Lung (tissue), 12 donors: Measurements from ENCODE around the gene PRKN. TPM values are rescaled to one million over a fixed set of nuclear protein-coding genes. Genes with fewer than 3 reads are reported as not detected.

ENCODE experiments used
- ATAC-seq: fragments of 200-7000 bp; cut with Tn5 transposase; one replicate; pipeline ENCODE4 v1.9.1; 2020; ENCODE audit warnings: moderate number of reproducible peaks; ENCODE audit not compliant: insufficient read depth, low FRiP score
- DNase-seq, 3 donors: peaks; one replicate each; pipeline ENCODE4 v3.0.0-alpha.2; 2013 to 2017
- H3K27ac ChIP-seq, 2 donors: one replicate each; pipeline ENCODE4 v1.5.1; 2013; ENCODE audit warnings: mild to moderate bottlenecking in 2 of 2, moderate library complexity in 2 of 2, control low read depth in 1 of 2, inconsistent platforms in 1 of 2, low read depth in 1 of 2, low read length in 1 of 2
- H3K27me3 ChIP-seq, 3 donors: one replicate each; pipeline ENCODE4 v1.5.1; 2013; ENCODE audit warnings: low read length in 2 of 3; ENCODE audit not compliant: control insufficient read depth in 3 of 3, insufficient read depth in 3 of 3
- H3K36me3 ChIP-seq, 4 donors: one replicate each; pipeline ENCODE4 v1.5.1; 2013; ENCODE audit warnings: low read length in 4 of 4, mild to moderate bottlenecking in 1 of 4, moderate library complexity in 1 of 4; ENCODE audit not compliant: control insufficient read depth in 4 of 4, insufficient read depth in 4 of 4
- H3K4me1 ChIP-seq, 5 donors: one replicate each; pipeline ENCODE4 v1.5.1; 2013; ENCODE audit warnings: low read length in 5 of 5, mild to moderate bottlenecking in 2 of 5, moderate library complexity in 1 of 5; ENCODE audit not compliant: control insufficient read depth in 5 of 5, insufficient read depth in 5 of 5
- H3K4me3 ChIP-seq: one replicate; pipeline ENCODE4 v1.5.1; 2013; ENCODE audit warnings: mild to moderate bottlenecking, control low read depth, moderate library complexity
- H3K9ac ChIP-seq, 2 donors: one replicate each; pipeline ENCODE4 v1.5.1; 2013; ENCODE audit warnings: low read length in 2 of 2, control low read depth in 1 of 2; ENCODE audit not compliant: insufficient read depth in 1 of 2
- H3K9me3 ChIP-seq, 4 donors: one replicate each; pipeline ENCODE4 v1.5.1; 2013; ENCODE audit warnings: low read length in 3 of 4, mild to moderate bottlenecking in 1 of 4, moderate library complexity in 1 of 4; ENCODE audit not compliant: control insufficient read depth in 4 of 4, insufficient read depth in 3 of 4
- WGBS, 2 donors: extraction: QIAGEN DNeasy Blood & Tissue Kit; methylation state at CpG; one replicate each; pipeline ENCODE4 v1.1.7; 2013; 5-methylcytosine and 5-hydroxymethylcytosine counted together
- polyA plus RNA-seq, 2 donors: library from polyadenylated mRNA; stranded (reverse); fragments of 200-250 nt; gene quantifications; one replicate each; pipeline ENCODE4 v1.2.1, GENCODE V29; 2013
- total RNA-seq, 2 donors: library from RNA; depleted of rRNA in 1 of 2; stranded (reverse); fragments of >200 nt in 1 of 2; gene quantifications; one replicate each; pipeline ENCODE4 v1.2.1, GENCODE V29; 2014 to 2021
- TF ChIP-seq, protein P1 (sequence below): IDR thresholded peaks from 2 replicates; pipeline ENCODE4 v1.5.1; 2012; ENCODE audit warnings: mild to moderate bottlenecking; ENCODE audit errors: control extremely low read depth, extremely low read depth
- donor health status: control.
- donor health status: control.
- donor health status: Bipolar disorder and iron deficiency.
- donor health status: healthy.
- donor health status: DM: yes; HTN: yes; CAD: no.

Gene PRKN
- total and polyA plus RNA-seq, 4 donors, result 0.27 to 11.2 (median 3.1) TPM

DNA sequence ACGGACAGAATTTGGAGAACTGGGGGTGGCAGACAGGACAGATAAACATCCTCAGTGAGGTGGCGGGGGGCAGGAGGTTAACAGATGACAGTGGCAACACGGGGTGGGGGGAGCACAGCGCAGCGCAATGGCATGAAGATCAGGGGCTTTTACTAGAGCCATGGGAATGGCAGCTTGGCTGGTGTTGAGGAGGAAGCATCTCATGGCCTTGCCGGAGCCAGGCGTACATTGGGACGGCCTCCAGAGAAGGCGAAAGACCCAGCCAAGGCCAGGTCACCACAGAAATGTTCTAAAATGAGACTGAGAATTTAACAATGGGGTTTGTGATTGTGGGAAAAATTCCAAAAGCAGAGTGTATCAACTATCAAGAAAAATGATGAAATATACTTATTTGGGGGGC, 173.0 kb downstream of the PRKN start:
- Histone ChIP-seq H3K27me3 (no peaks in the 10 kb centered on the region), H3K9ac (no peak overlapping the region), H3K4me1 (no peaks in the 10 kb centered on the region), H3K4me3 (no peak overlapping the region), H3K9me3 (peaks cover 0 to 5% (median 0%) of the 10 kb centered on the region in 4 donors), H3K36me3 (no peaks in the 10 kb centered on the region), H3K27ac (no peak overlapping the region)
- ATAC-seq (no peak), DNase-seq (no peak)
- 94% methylated on average over 9 of the region's 9 CpGs for WGBS, 2 donors
- TF ChIP-seq, protein P1, sequence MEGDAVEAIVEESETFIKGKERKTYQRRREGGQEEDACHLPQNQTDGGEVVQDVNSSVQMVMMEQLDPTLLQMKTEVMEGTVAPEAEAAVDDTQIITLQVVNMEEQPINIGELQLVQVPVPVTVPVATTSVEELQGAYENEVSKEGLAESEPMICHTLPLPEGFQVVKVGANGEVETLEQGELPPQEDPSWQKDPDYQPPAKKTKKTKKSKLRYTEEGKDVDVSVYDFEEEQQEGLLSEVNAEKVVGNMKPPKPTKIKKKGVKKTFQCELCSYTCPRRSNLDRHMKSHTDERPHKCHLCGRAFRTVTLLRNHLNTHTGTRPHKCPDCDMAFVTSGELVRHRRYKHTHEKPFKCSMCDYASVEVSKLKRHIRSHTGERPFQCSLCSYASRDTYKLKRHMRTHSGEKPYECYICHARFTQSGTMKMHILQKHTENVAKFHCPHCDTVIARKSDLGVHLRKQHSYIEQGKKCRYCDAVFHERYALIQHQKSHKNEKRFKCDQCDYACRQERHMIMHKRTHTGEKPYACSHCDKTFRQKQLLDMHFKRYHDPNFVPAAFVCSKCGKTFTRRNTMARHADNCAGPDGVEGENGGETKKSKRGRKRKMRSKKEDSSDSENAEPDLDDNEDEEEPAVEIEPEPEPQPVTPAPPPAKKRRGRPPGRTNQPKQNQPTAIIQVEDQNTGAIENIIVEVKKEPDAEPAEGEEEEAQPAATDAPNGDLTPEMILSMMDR, result no peak

DNA sequence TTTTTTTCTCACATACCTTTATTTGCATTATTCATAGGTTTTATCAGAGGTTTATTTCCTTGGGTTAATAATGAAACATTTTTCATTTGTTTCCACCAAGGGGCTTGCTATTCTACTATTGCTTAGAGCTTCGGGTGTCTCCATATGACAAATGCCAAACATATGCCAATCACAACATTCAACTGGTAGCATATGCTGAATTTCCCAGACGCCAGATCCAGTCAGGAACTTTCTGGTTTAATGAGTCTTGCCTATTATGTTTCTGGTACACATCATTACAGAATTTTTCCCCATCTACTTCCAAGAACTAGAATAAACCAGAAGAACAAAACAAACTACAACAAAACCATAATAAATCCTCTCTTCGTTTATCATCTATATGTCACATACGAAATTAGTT, 180.7 kb downstream of the PRKN start:
- DNase-seq, result no peak
- Histone ChIP-seq H3K4me1 (no peaks in the 10 kb centered on the region), H3K4me3 (no peak overlapping the region), H3K27ac (no peak overlapping the region), H3K27me3 (no peaks in the 10 kb centered on the region), H3K9me3 (no peaks in the 10 kb centered on the region), H3K36me3 (no peaks in the 10 kb centered on the region), H3K9ac (no peak overlapping the region)
- 82 to 95% methylated on average over 4 of the region's 4 CpGs for WGBS, 2 donors
- ATAC-seq, result no peak
- TF ChIP-seq, protein P1, result no peak

DNA sequence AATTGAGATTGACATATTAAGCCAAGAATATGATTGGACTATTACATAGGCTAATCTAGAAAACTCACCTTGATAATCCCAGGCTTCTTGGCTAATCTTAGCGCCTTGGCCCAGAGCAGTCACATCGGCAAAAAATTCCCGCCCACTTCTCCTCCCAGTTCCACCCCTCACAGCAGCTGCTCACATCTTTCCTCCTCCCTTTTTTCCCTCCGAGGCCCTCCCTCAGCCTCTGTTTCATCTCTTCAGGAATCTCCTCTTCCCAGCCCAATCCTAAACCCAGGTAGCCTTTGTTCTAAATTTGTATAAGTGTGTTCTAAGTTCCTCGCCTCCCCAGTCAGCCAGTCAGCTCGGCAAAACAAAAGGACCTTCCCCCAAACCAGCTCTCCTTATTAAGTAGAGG, 184.3 kb downstream of the PRKN start:
- H3K27me3 ChIP-seq, result no peaks in the 10 kb centered on the region
- H3K36me3 ChIP-seq, result no peaks in the 10 kb centered on the region
- no peak for ATAC-seq
- DNase-seq, result no peak
- H3K4me3 ChIP-seq, result no peak overlapping the region
- no peak overlapping the region for H3K9ac ChIP-seq
- peaks cover 0 to 2% (median 0%) of the 10 kb centered on the region in 4 donors for H3K9me3 ChIP-seq
- WGBS, 2 donors, result 90 to 92% methylated on average over 6 of the region's 6 CpGs
- TF ChIP-seq, protein P1, result no peak
- H3K27ac ChIP-seq, result no peak overlapping the region
- peaks cover 0 to 8% (median 3%) of the 10 kb centered on the region in 5 donors for H3K4me1 ChIP-seq

DNA sequence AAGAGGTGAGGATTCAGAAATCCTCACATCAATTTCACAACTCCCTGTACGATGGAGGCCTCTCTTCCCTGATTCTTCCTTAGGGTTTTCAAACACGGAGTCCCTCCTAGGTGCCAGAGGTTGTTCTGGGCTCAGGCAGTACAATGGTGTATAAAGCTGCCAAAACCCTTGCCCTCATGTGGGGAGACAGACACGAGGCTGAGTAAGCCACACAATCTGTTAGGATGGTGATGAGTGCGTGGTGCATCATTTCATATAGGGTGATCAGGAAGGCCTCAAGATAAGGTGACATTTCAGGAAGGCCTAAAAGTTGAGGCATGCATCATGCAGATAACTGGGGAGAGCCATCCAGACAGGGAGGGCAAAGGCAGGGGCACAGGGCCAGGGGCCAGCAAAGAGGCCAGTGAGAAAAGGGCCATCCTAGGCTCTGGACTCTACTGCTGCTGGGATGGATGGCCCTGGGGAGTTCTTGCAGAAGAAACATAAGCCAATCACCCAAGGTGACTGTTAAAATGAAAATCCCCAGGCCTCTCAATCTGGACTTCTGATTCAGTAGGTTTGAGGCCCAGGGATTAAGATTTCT, 186.5 kb downstream of the PRKN start:
- TF ChIP-seq, protein P1, result no peak
- Histone ChIP-seq H3K36me3 (no peaks in the 10 kb centered on the region), H3K27me3 (no peaks in the 10 kb centered on the region), H3K4me1 (peaks cover 0 to 10% (median 3%) of the 10 kb centered on the region in 5 donors), H3K27ac (no peak overlapping the region), H3K9me3 (peaks cover 0 to 2% (median 0%) of the 10 kb centered on the region in 4 donors), H3K4me3 (no peak overlapping the region), H3K9ac (no peak overlapping the region)
- ATAC-seq (no peak), DNase-seq (no peak)
- 91 to 96% methylated on average over 4 of the region's 4 CpGs for WGBS, 2 donors
